T47D (cell line): ENCODE data around the gene SEC14L2.

Experiments used
- DNase-seq, 2 experiments: peaks; one replicate each; pipeline versions ENCODE4 v3.0.0 to v3.0.0-alpha.2; 2011 to 2012; ENCODE audit warnings: low read depth in 1 of 2, low spot score in 1 of 2
- JUND ChIP-seq: IDR thresholded peaks from 2 replicates; pipeline ENCODE4 v1.6.1; 2012; ENCODE audit warnings: low read depth
- in situ Hi-C: cut with HindIII; loops from 2 replicates; pipeline ENCODE4 v1.10.0; 2016; ENCODE audit warnings: low sequenced_read_pairs, low pct_unique_long_range_greater_than_20kb

Gene SEC14L2

GRCh38 chr22:30396871-30397655 is at the start of gene SEC14L2:
SEC14L2 (plus strand) TSS chr22:30397018; CDS start chr22:30397117, 99 bp downstream.
- in situ Hi-C loops, result no loop called here
- DNase-seq, result peak; percentile 51 to 53

GRCh38 chr22:30347255-30347892 is 49.4 kb upstream of the SEC14L2 start:
- in situ Hi-C loops, result no loop called here
- DNase-seq, result no peak
- no peak for TF ChIP-seq JUND

More at GRCh38 chr22:30396871-30397655, at the start of gene SEC14L2:
- TF ChIP-seq JUND, result no peak

- no peak for TF ChIP-seq JUND
- in situ Hi-C loops, result no loop called here
Measured at GRCh38 chr22:30348404-30348803, 48.4 kb upstream of the SEC14L2 start.

GRCh38 chr22:30348809-30349208 is 48.0 kb upstream of the SEC14L2 start:
- no peak for TF ChIP-seq JUND
- in situ Hi-C loops, result no loop called here

More at GRCh38 chr22:30348404-30348803, 48.4 kb upstream of the SEC14L2 start:
- no peak for DNase-seq

GRCh38 chr22:30351226-30351625 is 45.6 kb upstream of the SEC14L2 start:
- in situ Hi-C loops, result no loop called here
- no peak for DNase-seq
- no peak for TF ChIP-seq JUND

More at GRCh38 chr22:30348809-30349208, 48.0 kb upstream of the SEC14L2 start:
- no peak for DNase-seq

GRCh38 chr22:30354644-30355043 is 42.2 kb upstream of the SEC14L2 start:
- no peak for DNase-seq
- no peak for TF ChIP-seq JUND
- in situ Hi-C loops, result no loop called here

- in situ Hi-C loops, result no loop called here
- DNase-seq, result peak; percentile 62 to 84
- TF ChIP-seq JUND, result no peak
Measured at GRCh38 chr22:30356449-30357235, 40.2 kb upstream of the SEC14L2 start, which contains the start of the genes CCDC157 and SF3A1. CCDC157 (plus strand) TSS chr22:30357007; CDS start chr22:30366001, 8,994 bp downstream. SF3A1 (minus strand) TSS chr22:30356894; CDS start chr22:30356792, 102 bp downstream.

GRCh38 chr22:30357236-30357570 is 39.6 kb upstream of the SEC14L2 start:
- DNase-seq, result no peak
- in situ Hi-C loops, result no loop called here
- TF ChIP-seq JUND, result no peak

- in situ Hi-C loops, result no loop called here
- TF ChIP-seq JUND, result no peak
- DNase-seq, result no peak
Measured at GRCh38 chr22:30357650-30358215, 39.1 kb upstream of the SEC14L2 start.

- in situ Hi-C loops, result no loop called here
- DNase-seq, result no peak
- TF ChIP-seq JUND, result no peak
Measured at GRCh38 chr22:30358541-30358940, 38.3 kb upstream of the SEC14L2 start.

GRCh38 chr22:30361916-30362650 is 34.7 kb upstream of the SEC14L2 start:
- in situ Hi-C loops, result no loop called here
- no peak for TF ChIP-seq JUND
- no peak for DNase-seq
